Measurements from ENCODE around the gene NOTCH2. TPM values are rescaled to one million over a fixed set of nuclear protein-coding genes. Genes with fewer than 3 reads are reported as not detected.

NOTCH2 gene
- total and polyA plus RNA-seq, 10 of the 15 experiments (the other 5 are each of a cell fraction or from before 2014, with no cell fraction given): 0.02 to 2.0 (median 0.62) TPM; not detected in 1

GRCh38 chr1:119960501-119960900 lies 109.0 kb downstream of the NOTCH2 start (continued):
- TF ChIP-seq EZH2 (IDR thresholded peaks at IDR 0.05; ENCODE audit: borderline replicate concordance, control insufficient read depth, low read depth, low read length): no peak
- TF ChIP-seq RAD21 (IDR thresholded peaks at IDR 0.05; ENCODE audit: insufficient read depth, low read depth, low read length): no peak
- no peak for TF ChIP-seq MTA3 (IDR thresholded peaks at IDR 0.05; ENCODE audit: borderline replicate concordance, low read length)
- TF ChIP-seq BMI1 (IDR thresholded peaks at IDR 0.05; ENCODE audit: borderline replicate concordance): no peak
- TF ChIP-seq CEBPB (IDR thresholded peaks at IDR 0.05; ENCODE audit: borderline replicate concordance in 1 of 2, low read depth in 2 of 2, low read length in 2 of 2): no peak
- no peak for TF ChIP-seq PRDM15 (CRISPR knock-in tag; IDR thresholded peaks at IDR 0.05)
- TF ChIP-seq NRF1 (conservative IDR thresholded peaks at IDR 0.05; ENCODE audit: low read depth, low read length): no peak

Data from GM12878 (cell line).